GM23338 (cell line): ENCODE data around the gene DAZAP1. TPM values are rescaled to one million over a fixed set of nuclear protein-coding genes. Genes with fewer than 3 reads are reported as not detected.

Source experiments
- ATAC-seq: fragments of 200-7000 bp; cut with Tn5 transposase; 3 replicates; pipeline ENCODE4 v1.9.1; 2020
- DNase-seq: peaks from one replicate; pipeline ENCODE4 v3.0.0-alpha.2; 2015; ENCODE audit warnings: low spot score
- H2AFZ ChIP-seq: fragments of 200-600 bp; sonication (generic); 2 replicates; pipeline ENCODE4 v1.8.0; 2016; ENCODE audit warnings: antibody characterized with exemption, mild to moderate bottlenecking, moderate library complexity
- H3F3A ChIP-seq: fragments of 200-600 bp; sonication (generic); replicated peaks from 2 replicates; pipeline ENCODE4 v1.8.0; 2017; ENCODE audit warnings: antibody characterized with exemption, mixed run types, low read depth
- H3K27ac ChIP-seq: fragments of 200-600 bp; sonication (generic); 2 replicates; pipeline ENCODE4 v1.6.1; 2016; ENCODE audit warnings: low read depth
- H3K27me3 ChIP-seq: fragments of 200-600 bp; sonication (generic); 2 replicates; pipeline ENCODE4 v1.8.0; 2016; ENCODE audit warnings: mild to moderate bottlenecking, mixed run types, moderate library complexity; ENCODE audit not compliant: insufficient read depth
- H3K36me3 ChIP-seq: fragments of 200-600 bp; sonication (generic); 2 replicates; pipeline ENCODE4 v1.8.0; 2016; ENCODE audit warnings: mild to moderate bottlenecking; ENCODE audit not compliant: insufficient read depth
- H3K4me1 ChIP-seq: fragments of 200-600 bp; sonication (generic); 2 replicates; pipeline ENCODE4 v1.8.0; 2016; ENCODE audit warnings: mild to moderate bottlenecking, moderate library complexity; ENCODE audit not compliant: insufficient read depth
- H3K4me2 ChIP-seq: fragments of 200-600 bp; sonication (generic); 2 replicates; pipeline ENCODE4 v1.7.1; 2017; ENCODE audit warnings: mixed run types
- H3K4me3 ChIP-seq: fragments of 200-600 bp; sonication (generic); 2 replicates; pipeline ENCODE4 v1.6.1; 2016; ENCODE audit warnings: mixed run types
- H3K79me2 ChIP-seq: fragments of 200-600 bp; sonication (generic); replicated peaks from 2 replicates; pipeline ENCODE4 v1.8.0; 2017; ENCODE audit warnings: mild to moderate bottlenecking; ENCODE audit not compliant: insufficient read depth
- H3K9me2 ChIP-seq: fragments of 200-600 bp; sonication (generic); 2 replicates; pipeline ENCODE4 v1.8.0; 2017; ENCODE audit not compliant: insufficient read depth
- H4K20me1 ChIP-seq: fragments of 200-600 bp; sonication (generic); replicated peaks from 2 replicates; pipeline ENCODE4 v1.8.0; 2017; ENCODE audit warnings: mild to moderate bottlenecking; ENCODE audit not compliant: insufficient read depth
- H3K27ac Mint-ChIP-seq: 2 replicates; pipeline ENCODE4 v1.8.0; 2020; ENCODE audit warnings: inconsistent platforms, mild to moderate bottlenecking, moderate library complexity, mixed read lengths
- H3K27me3 Mint-ChIP-seq: 3 replicates; pipeline ENCODE4 v1.8.0; 2022; ENCODE audit warnings: low read depth, mild to moderate bottlenecking, moderate library complexity, mixed read lengths, inconsistent platforms; ENCODE audit not compliant: insufficient read depth, poor library complexity
- H3K36me3 Mint-ChIP-seq: 3 replicates; pipeline ENCODE4 v1.8.0; 2021; ENCODE audit warnings: low read depth, mild to moderate bottlenecking, inconsistent platforms, moderate library complexity, mixed read lengths
- H3K4me1 Mint-ChIP-seq: 3 replicates; pipeline ENCODE4 v1.8.0; 2020; ENCODE audit warnings: mild to moderate bottlenecking, inconsistent platforms, mixed read lengths
- H3K4me3 Mint-ChIP-seq: 3 replicates; pipeline ENCODE4 v1.8.0; 2021; ENCODE audit warnings: moderate library complexity, mild to moderate bottlenecking, inconsistent platforms, mixed read lengths
- H3K9me3 Mint-ChIP-seq: 3 replicates; pipeline ENCODE4 v1.8.0; 2020; ENCODE audit warnings: moderate library complexity, mild to moderate bottlenecking, inconsistent platforms, mixed read lengths
- CREB1 ChIP-seq: fragments of 250-450 bp; sonication (Bioruptor Pico); IDR thresholded peaks from 2 replicates; pipeline ENCODE4 v1.5.0; 2020; ENCODE audit warnings: low read depth, mild to moderate bottlenecking, moderate library complexity
- CTCF ChIP-seq, 2 experiments: fragments of 200-600 bp in 1 of 2; sonication (generic) in 1 of 2; conservative IDR thresholded peaks; 2 replicates each; pipeline versions ENCODE4 v1.5.1 to v1.6.1; 2016 to 2017; ENCODE audit warnings: antibody characterized with exemption in 2 of 2, low read depth in 2 of 2, mild to moderate bottlenecking in 2 of 2, moderate library complexity in 1 of 2
- EZH2 ChIP-seq: fragments of 200-600 bp; sonication (generic); IDR thresholded peaks from one replicate; pipeline ENCODE4 v1.8.0; 2017; ENCODE audit warnings: antibody characterized with exemption, mild to moderate bottlenecking, low read depth; ENCODE audit not compliant: unreplicated experiment
- EZH2phosphoT487 ChIP-seq: fragments of 200-600 bp; sonication (generic); IDR thresholded peaks from one replicate; pipeline ENCODE4 v1.8.1; 2018; ENCODE audit warnings: antibody characterized with exemption; ENCODE audit not compliant: unreplicated experiment
- JUNB ChIP-seq: IDR thresholded peaks from one replicate; pipeline ENCODE4 v1.6.1; 2016; ENCODE audit warnings: antibody characterized with exemption; ENCODE audit not compliant: unreplicated experiment
- NANOG ChIP-seq: IDR thresholded peaks from 2 replicates; pipeline ENCODE4 v1.6.1; 2016; ENCODE audit warnings: antibody characterized with exemption, borderline replicate concordance
- POLR2AphosphoS5 ChIP-seq: IDR thresholded peaks from 2 replicates; pipeline ENCODE4 v1.6.1; 2016; ENCODE audit warnings: antibody characterized with exemption, low read depth
- STAT1 ChIP-seq: IDR thresholded peaks from one replicate; pipeline ENCODE4 v1.6.1; 2016; ENCODE audit warnings: antibody characterized with exemption; ENCODE audit not compliant: unreplicated experiment
- ZNF114 ChIP-seq: fragments of 250-450 bp; sonication (Bioruptor Pico); IDR thresholded peaks from 2 replicates; pipeline ENCODE4 v1.5.0; 2020; ENCODE audit warnings: mild to moderate bottlenecking, moderate library complexity
- ZNF331 ChIP-seq: fragments of 250-450 bp; sonication (Bioruptor Pico); IDR thresholded peaks from 2 replicates; pipeline ENCODE4 v1.5.0; 2020; ENCODE audit warnings: low read depth, mild to moderate bottlenecking, moderate library complexity
- ZNF462 ChIP-seq: fragments of 250-450 bp; sonication (Bioruptor Pico); IDR thresholded peaks from 2 replicates; pipeline ENCODE4 v1.5.0; 2020; ENCODE audit warnings: mild to moderate bottlenecking, moderate library complexity
- polyA plus RNA-seq: library from polyadenylated mRNA; unstranded; fragments of >200 nt; fragmentation: Nextera tagmentation; extraction: Ambion mirVana; gene quantifications from 2 replicates; pipeline ENCODE4 v1.2.1, GENCODE V29; 2016
- total RNA-seq: library from RNA; depleted of rRNA; stranded (reverse); fragments of >200 nt; shearing (Covaris generic); gene quantifications from 2 replicates; pipeline ENCODE4 v1.2.3, GENCODE V29; 2014
- TF ChIP-seq, protein P1 (sequence below): IDR thresholded peaks from one replicate; pipeline ENCODE4 v1.6.1; 2018; ENCODE audit warnings: antibody characterized with exemption; ENCODE audit not compliant: unreplicated experiment
- TF ChIP-seq, protein P2 (sequence below): IDR thresholded peaks from 2 replicates; pipeline ENCODE4 v1.6.1; 2016; ENCODE audit warnings: antibody characterized with exemption

Gene DAZAP1
- total and polyA plus RNA-seq, 2 experiments from 2014 or later: 44.1 to 194 TPM

DNA sequence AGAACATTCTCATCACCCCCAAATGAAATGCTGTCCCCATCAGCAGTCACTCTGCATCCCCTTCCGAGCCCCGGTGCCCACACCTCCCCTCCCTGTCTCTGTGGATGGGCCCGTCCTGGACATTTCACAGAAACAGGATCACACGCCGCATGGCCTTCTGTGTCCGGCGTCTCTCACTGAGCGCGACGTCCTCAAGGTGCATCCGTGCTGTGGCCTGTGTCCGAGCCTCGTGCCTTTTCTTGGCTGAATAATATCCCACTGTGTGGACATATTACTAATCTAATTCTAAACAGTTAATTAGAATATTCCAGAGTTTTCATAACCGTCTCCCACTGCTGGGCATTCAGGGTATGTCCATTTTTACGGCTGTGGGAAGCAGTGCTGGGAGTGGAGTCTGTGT, 15.0 kb upstream of the DAZAP1 start:
- Histone ChIP-seq H3K27me3 (no peaks in the 10 kb centered on the region), H3K36me3 (no peaks in the 10 kb centered on the region), H3K27ac (no peak overlapping the region), H2AFZ (no peak overlapping the region), H3K79me2 (no peaks in the 10 kb centered on the region), H3K4me3 (no peak overlapping the region), H3F3A (peaks cover 18% of the 10 kb centered on the region), H3K4me2 (no peak overlapping the region), H3K9me2 (no peaks in the 10 kb centered on the region), H4K20me1 (peaks cover 5% of the 10 kb centered on the region; the same call in 1 of the 2 replicates), H3K4me1 (0 out of 2 replicates have a peak, but pooled peaks cover 5% of the 10 kb centered on the region)
- DNase-seq (no peak), ATAC-seq (no peak)
- Mint-ChIP-seq H3K27me3 (peaks cover 4% of the 10 kb centered on the region), H3K27ac (no peak overlapping the region), H3K36me3 (peaks cover 31% of the 10 kb centered on the region), H3K4me3 (no peak overlapping the region), H3K9me3 (no peaks in the 10 kb centered on the region), H3K4me1 (no peaks in the 10 kb centered on the region)
- TF ChIP-seq, protein P1, sequence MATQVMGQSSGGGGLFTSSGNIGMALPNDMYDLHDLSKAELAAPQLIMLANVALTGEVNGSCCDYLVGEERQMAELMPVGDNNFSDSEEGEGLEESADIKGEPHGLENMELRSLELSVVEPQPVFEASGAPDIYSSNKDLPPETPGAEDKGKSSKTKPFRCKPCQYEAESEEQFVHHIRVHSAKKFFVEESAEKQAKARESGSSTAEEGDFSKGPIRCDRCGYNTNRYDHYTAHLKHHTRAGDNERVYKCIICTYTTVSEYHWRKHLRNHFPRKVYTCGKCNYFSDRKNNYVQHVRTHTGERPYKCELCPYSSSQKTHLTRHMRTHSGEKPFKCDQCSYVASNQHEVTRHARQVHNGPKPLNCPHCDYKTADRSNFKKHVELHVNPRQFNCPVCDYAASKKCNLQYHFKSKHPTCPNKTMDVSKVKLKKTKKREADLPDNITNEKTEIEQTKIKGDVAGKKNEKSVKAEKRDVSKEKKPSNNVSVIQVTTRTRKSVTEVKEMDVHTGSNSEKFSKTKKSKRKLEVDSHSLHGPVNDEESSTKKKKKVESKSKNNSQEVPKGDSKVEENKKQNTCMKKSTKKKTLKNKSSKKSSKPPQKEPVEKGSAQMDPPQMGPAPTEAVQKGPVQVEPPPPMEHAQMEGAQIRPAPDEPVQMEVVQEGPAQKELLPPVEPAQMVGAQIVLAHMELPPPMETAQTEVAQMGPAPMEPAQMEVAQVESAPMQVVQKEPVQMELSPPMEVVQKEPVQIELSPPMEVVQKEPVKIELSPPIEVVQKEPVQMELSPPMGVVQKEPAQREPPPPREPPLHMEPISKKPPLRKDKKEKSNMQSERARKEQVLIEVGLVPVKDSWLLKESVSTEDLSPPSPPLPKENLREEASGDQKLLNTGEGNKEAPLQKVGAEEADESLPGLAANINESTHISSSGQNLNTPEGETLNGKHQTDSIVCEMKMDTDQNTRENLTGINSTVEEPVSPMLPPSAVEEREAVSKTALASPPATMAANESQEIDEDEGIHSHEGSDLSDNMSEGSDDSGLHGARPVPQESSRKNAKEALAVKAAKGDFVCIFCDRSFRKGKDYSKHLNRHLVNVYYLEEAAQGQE: no peak
- TF ChIP-seq ZNF331 (no peak), CTCF (conservative IDR thresholded peaks at IDR 0.05; ENCODE audit: low read depth in 2 of 2) (no peak), POLR2AphosphoS5 (no peak), ZNF462 (CRISPR knock-in tag) (no peak), ZNF114 (no peak), STAT1 (no peak), NANOG (no peak), EZH2 (no peak), EZH2phosphoT487 (no peak), CREB1 (CRISPR knock-in tag) (no peak), JUNB (no peak)
- TF ChIP-seq, protein P2, sequence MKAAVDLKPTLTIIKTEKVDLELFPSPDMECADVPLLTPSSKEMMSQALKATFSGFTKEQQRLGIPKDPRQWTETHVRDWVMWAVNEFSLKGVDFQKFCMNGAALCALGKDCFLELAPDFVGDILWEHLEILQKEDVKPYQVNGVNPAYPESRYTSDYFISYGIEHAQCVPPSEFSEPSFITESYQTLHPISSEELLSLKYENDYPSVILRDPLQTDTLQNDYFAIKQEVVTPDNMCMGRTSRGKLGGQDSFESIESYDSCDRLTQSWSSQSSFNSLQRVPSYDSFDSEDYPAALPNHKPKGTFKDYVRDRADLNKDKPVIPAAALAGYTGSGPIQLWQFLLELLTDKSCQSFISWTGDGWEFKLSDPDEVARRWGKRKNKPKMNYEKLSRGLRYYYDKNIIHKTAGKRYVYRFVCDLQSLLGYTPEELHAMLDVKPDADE: no peak
